Pancreas (tissue), 10 donors: ENCODE results near the gene KIAA0040. TPM values are rescaled to one million over a fixed set of nuclear protein-coding genes. Genes with fewer than 3 reads are reported as not detected.

ENCODE experiments used
- ATAC-seq, 4 donors: fragments of 200-7000 bp; cut with Tn5 transposase; one replicate each; pipeline versions ENCODE4 v1.8.0 to v1.9.1; 2020; ENCODE audit warnings: mild to moderate bottlenecking in 4 of 4, moderate library complexity in 4 of 4
- DNase-seq, 6 donors: peaks; one replicate each; pipeline ENCODE4 v3.0.0-alpha.2; 2020
- FAIRE-seq: peaks from 2 replicates; lab custom pipeline; 2012; peaks lifted over from hg19 to GRCh38; lab: Jason Lieb, UNC
- H3K27ac ChIP-seq, 4 donors: fragments of 200-600 bp; sonication (generic); 1 replicate in 3 of 4; 2 replicates in 1 of 4; pipeline versions ENCODE4 v1.5.0 to v1.8.0; 2020
- H3K27me3 ChIP-seq, 4 donors: fragments of 200-600 bp; one replicate each; pipeline ENCODE4 v1.8.0; 2021
- H3K36me3 ChIP-seq, 3 donors: fragments of 200-600 bp; sonication (generic) in 1 of 3; one replicate each; pipeline versions ENCODE4 v1.5.0 to v1.8.0; 2020 to 2021
- H3K4me1 ChIP-seq, 3 donors: fragments of 200-600 bp; one replicate each; pipeline ENCODE4 v1.8.0; 2021
- H3K4me3 ChIP-seq, 4 donors: fragments of 200-600 bp; sonication (generic) in 2 of 4; one replicate each; pipeline versions ENCODE4 v1.5.0 to v1.8.0; 2020 to 2021
- H3K9me3 ChIP-seq, 4 donors: fragments of 200-600 bp; one replicate each; pipeline ENCODE4 v1.8.0; 2021
- CTCF ChIP-seq, 4 donors: fragments of 200-600 bp; sonication (generic) in 3 of 4; IDR thresholded peaks; one replicate each; pipeline versions ENCODE4 v1.5.0 to v1.8.0; 2021; ENCODE audit warnings: antibody characterized with exemption in 4 of 4
- WGBS, 2 donors: extraction: QIAGEN DNeasy Blood & Tissue Kit; methylation state at CpG; one replicate each; pipeline ENCODE4 v1.1.7; 2013; 5-methylcytosine and 5-hydroxymethylcytosine counted together
- intact Hi-C, 3 donors: fragments of 100-400 bp; cut with DNase I; formaldehyde crosslinking; loops; one replicate each; pipeline versions ENCODE4 v1.11.1 to v1.14.2; 2022
- polyA plus RNA-seq, 2 donors: library from polyadenylated mRNA; stranded (reverse); fragments of 200-250 nt; gene quantifications; one replicate each; pipeline ENCODE4 v1.2.3, GENCODE V29; 2013
- total RNA-seq, 6 donors: library from RNA; stranded (reverse); fragmentation: NEBNext Ultra II Directional in 4 of 6; extraction: Animal tissue kit (Norgen Biotek cat#: 25700) in 4 of 6; gene quantifications; one replicate each; pipeline versions ENCODE4 v1.2.1 to v1.2.4, GENCODE V29; 2021 to 2023
- donor health status: healthy with polysubstance abuse.
- donor health status: DM: no; HTN: no; CAD: no; lungs with moderate emphysema.
- donor health status: DM: no; HTN: no; CAD: no.
- donor health status: control.
- donor health status: control.
- donor health status: Bipolar disorder and iron deficiency.
- donor health status: DM: yes; HTN: yes; CAD: no.
- donor health status: DM: no; HTN: no; CAD: no.
- donor health status: DM: no; HTN: no; CAD: no.
- donor health status: DM: yes; HTN: yes; CAD: no.

KIAA0040 gene
- total and polyA plus RNA-seq, 8 donors: 8.4 to 34.2 (median 15.9) TPM

GRCh38 chr1:175169286-175170018, 23.1 kb downstream of the KIAA0040 start:
- no peak overlapping the region for H3K4me3 ChIP-seq
- H3K27ac ChIP-seq: no peak overlapping the region
- TF ChIP-seq CTCF (IDR thresholded peaks at IDR 0.05): no peak
- ATAC-seq (peak; percentile 73 to 80 (median 78)), DNase-seq (no peak), FAIRE-seq (no peak)
- H3K27me3 ChIP-seq: no peaks in the 10 kb centered on the region
- H3K4me1 ChIP-seq: peaks cover 0 to 18% (median 7%) of the 10 kb centered on the region in 3 donors
- peaks cover 0 to 20% (median 8%) of the 10 kb centered on the region in 3 donors for H3K36me3 ChIP-seq
- 85 to 87% methylated on average over 6 of the region's 6 CpGs for WGBS, 2 donors
- intact Hi-C loops: no loop called here
- no peaks in the 10 kb centered on the region for H3K9me3 ChIP-seq

- 96 to 99% methylated on average over 4 of the region's 4 CpGs for WGBS, 2 donors
- FAIRE-seq: no peak
- no peak for TF ChIP-seq CTCF (IDR thresholded peaks at IDR 0.05)
- no peak overlapping the region for H3K27ac ChIP-seq
- H3K27me3 ChIP-seq: no peaks in the 10 kb centered on the region
- no peaks in the 10 kb centered on the region for H3K9me3 ChIP-seq
- H3K36me3 ChIP-seq: peaks cover 0 to 20% (median 8%) of the 10 kb centered on the region in 3 donors
- DNase-seq: no peak
- intact Hi-C loops: no loop called here
- no peak for ATAC-seq
- H3K4me1 ChIP-seq: peaks cover 0 to 18% (median 7%) of the 10 kb centered on the region in 3 donors
- no peak overlapping the region for H3K4me3 ChIP-seq
Measured at GRCh38 chr1:175168782-175169181, 23.8 kb downstream of the KIAA0040 start.

DNA sequence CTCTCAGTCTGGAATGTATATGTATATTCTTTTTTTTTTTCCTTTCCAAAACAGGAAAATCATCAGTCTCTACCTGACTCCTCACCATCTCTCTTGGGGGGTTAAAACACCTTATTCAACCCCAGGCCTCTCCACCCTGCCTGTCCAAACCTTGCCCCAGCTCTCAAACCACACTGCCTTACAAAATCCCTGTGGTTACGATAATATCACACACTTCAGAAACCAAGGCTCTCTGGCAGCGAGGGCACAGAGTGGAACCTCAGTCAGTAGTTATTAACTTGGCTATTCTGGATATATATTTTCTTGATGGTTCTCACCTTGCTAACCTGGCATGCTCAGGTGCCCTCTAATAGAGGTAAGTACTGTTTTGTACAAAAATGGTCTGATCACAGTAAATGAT, 24.7 kb downstream of the KIAA0040 start:
- FAIRE-seq: no peak
- TF ChIP-seq CTCF (IDR thresholded peaks at IDR 0.05): no peak
- DNase-seq: no peak
- no peak for ATAC-seq
- Histone ChIP-seq H3K4me1 (peaks cover 0 to 18% (median 7%) of the 10 kb centered on the region in 3 donors), H3K9me3 (no peaks in the 10 kb centered on the region), H3K27me3 (no peaks in the 10 kb centered on the region), H3K36me3 (peaks cover 0 to 25% (median 8%) of the 10 kb centered on the region in 3 donors), H3K27ac (no peak overlapping the region), H3K4me3 (no peak overlapping the region)
- intact Hi-C loops: no loop called here
- 96 to 100% methylated on average over 2 of the region's 2 CpGs for WGBS, 2 donors

- FAIRE-seq (no peak), ATAC-seq (no peak), DNase-seq (no peak)
- Histone ChIP-seq H3K36me3 (peaks cover 0 to 25% (median 8%) of the 10 kb centered on the region in 3 donors), H3K4me3 (no peak overlapping the region), H3K27ac (no peak overlapping the region), H3K4me1 (peaks cover 0 to 18% (median 7%) of the 10 kb centered on the region in 3 donors), H3K9me3 (no peaks in the 10 kb centered on the region), H3K27me3 (no peaks in the 10 kb centered on the region)
- 85 to 89% methylated on average over 5 of the region's 5 CpGs for WGBS, 2 donors
- intact Hi-C loops: no loop called here
- TF ChIP-seq CTCF (IDR thresholded peaks at IDR 0.05): no peak
Measured at GRCh38 chr1:175166746-175167145, 25.8 kb downstream of the KIAA0040 start.

DNA sequence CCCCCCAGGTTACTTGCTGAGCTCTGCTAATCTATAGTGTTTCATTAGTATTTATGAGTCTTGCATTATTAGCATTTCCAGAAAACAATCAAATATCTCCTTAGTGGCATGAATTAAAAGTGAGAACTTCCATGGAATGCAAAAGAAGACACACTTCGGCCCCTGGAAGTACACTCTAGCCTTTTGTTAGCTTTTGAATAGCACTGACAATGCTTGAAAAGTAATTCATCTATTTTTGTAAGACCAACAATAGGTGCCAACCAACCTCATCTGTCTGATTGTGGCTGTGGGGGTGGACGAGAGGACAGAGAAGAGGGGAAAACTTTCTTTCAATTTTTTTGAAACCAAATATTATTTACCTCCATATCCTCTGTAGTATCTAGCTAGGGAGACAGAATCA, 27.8 kb downstream of the KIAA0040 start:
- ATAC-seq (no peak), FAIRE-seq (no peak), DNase-seq (no peak)
- Histone ChIP-seq H3K4me1 (peaks cover 0 to 8% (median 7%) of the 10 kb centered on the region in 3 donors), H3K9me3 (no peaks in the 10 kb centered on the region), H3K27ac (no peak overlapping the region), H3K27me3 (no peaks in the 10 kb centered on the region), H3K36me3 (peaks cover 0 to 35% (median 8%) of the 10 kb centered on the region in 3 donors), H3K4me3 (no peak overlapping the region)
- intact Hi-C loops: no loop called here
- WGBS, 2 donors: 91 to 93% methylated on average over 2 of the region's 2 CpGs
- no peak for TF ChIP-seq CTCF (IDR thresholded peaks at IDR 0.05)
